ENCODE measurements around the gene IGFBP3. TPM values are rescaled to one million over a fixed set of nuclear protein-coding genes. Genes with fewer than 3 reads are reported as not detected.

IGFBP3 gene
- total RNA-seq, 6 experiments from 2014 or later: 85.9 to 321 (median 183) TPM

DNA sequence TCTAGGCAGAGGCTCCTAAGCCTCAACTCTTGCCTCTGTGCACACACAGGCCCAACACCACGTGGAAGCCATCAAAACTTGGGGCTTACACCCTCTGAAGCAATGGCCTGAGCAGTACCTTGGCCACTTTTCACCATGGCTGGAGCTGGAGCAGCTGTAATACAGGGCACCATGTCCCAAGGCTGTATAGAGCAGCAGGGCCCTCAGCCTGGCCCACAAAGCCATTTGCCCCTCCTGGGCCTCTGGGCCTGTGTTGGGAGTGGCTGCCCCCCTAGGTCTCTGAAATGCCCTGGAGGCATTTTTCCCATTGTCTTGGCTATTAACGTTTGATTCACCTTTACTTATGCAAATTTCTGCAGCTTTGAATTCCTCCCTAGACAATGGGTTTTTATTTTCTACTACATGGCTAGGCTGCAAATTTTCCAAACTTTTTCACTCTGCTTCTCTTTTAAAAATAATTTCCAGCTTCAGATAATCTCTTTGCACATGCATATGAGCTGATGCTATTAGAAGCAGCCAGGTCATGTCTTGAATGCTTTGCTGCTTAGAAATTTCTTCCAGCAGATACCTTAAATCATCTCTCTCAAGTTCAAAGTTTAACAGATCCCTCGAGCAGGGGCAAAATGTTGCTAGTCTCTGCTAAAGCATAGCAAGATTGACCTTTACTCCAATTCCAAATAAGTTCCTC lies 42.5 kb downstream of the IGFBP3 start:
- ATAC-seq (no peak), DNase-seq (no peak)
- TF ChIP-seq, protein P1, sequence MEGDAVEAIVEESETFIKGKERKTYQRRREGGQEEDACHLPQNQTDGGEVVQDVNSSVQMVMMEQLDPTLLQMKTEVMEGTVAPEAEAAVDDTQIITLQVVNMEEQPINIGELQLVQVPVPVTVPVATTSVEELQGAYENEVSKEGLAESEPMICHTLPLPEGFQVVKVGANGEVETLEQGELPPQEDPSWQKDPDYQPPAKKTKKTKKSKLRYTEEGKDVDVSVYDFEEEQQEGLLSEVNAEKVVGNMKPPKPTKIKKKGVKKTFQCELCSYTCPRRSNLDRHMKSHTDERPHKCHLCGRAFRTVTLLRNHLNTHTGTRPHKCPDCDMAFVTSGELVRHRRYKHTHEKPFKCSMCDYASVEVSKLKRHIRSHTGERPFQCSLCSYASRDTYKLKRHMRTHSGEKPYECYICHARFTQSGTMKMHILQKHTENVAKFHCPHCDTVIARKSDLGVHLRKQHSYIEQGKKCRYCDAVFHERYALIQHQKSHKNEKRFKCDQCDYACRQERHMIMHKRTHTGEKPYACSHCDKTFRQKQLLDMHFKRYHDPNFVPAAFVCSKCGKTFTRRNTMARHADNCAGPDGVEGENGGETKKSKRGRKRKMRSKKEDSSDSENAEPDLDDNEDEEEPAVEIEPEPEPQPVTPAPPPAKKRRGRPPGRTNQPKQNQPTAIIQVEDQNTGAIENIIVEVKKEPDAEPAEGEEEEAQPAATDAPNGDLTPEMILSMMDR (IDR thresholded peaks at IDR 0.05): no peak
- no peak for TF ChIP-seq POLR2A (IDR thresholded peaks at IDR 0.05)
- H3K9me3 ChIP-seq: no peaks in the 10 kb centered on the region
- WGBS (ENCODE audit: insufficient coverage, low coverage, low lambda C conversion rate, missing lambda C conversion rate): 25% methylated on average over 3 of the region's 3 CpGs
- intact Hi-C loops (cut with DNase I): no loop called here
- H3K27ac ChIP-seq: no peak overlapping the region
- H3K27me3 ChIP-seq: no peaks in the 10 kb centered on the region
- H3K4me3 ChIP-seq: no peak overlapping the region
- H3K4me1 ChIP-seq: peaks cover 0 to 29% (median 11%) of the 10 kb centered on the region in 4 donors
- H3K36me3 ChIP-seq: no peaks in the 10 kb centered on the region

DNA sequence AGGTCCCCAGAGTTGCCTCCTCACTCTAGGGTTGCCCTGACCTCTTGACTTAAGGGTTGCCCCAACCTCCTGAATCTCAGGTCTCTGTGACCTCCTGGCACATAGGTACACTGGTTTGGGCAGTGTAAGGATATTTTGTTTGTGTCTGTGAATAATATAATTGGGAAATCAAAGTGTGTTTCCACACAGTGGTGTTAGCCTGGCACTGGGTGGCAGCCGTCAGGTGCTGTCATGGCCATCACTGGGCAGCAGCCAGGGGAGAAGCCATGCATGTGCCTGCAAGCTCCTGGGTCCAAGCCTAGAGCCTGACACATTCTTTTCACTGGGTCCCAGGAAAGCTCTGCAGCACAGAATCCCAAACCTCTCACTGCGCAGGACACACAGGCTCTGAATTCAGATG lies 44.6 kb downstream of the IGFBP3 start:
- Histone ChIP-seq H3K27ac (peak overlapping the region in 2 of 3 donors; percentile 14 to 71), H3K4me3 (no peak overlapping the region), H3K9me3 (no peaks in the 10 kb centered on the region), H3K4me1 (peaks cover 0 to 20% (median 5%) of the 10 kb centered on the region in 4 donors), H3K27me3 (no peaks in the 10 kb centered on the region), H3K36me3 (no peaks in the 10 kb centered on the region)
- TF ChIP-seq, protein P1 (IDR thresholded peaks at IDR 0.05): no peak
- no peak for TF ChIP-seq POLR2A (IDR thresholded peaks at IDR 0.05)
- intact Hi-C loops (cut with DNase I): no loop called here
- no CpG with 5 or more reads among the region's 2 CpGs for WGBS (ENCODE audit: insufficient coverage, low coverage, low lambda C conversion rate, missing lambda C conversion rate)
- DNase-seq: peak in 2 of 3 donors; percentile 76 to 83
- peak; percentile 38 to 56 (median 48) for ATAC-seq

DNA sequence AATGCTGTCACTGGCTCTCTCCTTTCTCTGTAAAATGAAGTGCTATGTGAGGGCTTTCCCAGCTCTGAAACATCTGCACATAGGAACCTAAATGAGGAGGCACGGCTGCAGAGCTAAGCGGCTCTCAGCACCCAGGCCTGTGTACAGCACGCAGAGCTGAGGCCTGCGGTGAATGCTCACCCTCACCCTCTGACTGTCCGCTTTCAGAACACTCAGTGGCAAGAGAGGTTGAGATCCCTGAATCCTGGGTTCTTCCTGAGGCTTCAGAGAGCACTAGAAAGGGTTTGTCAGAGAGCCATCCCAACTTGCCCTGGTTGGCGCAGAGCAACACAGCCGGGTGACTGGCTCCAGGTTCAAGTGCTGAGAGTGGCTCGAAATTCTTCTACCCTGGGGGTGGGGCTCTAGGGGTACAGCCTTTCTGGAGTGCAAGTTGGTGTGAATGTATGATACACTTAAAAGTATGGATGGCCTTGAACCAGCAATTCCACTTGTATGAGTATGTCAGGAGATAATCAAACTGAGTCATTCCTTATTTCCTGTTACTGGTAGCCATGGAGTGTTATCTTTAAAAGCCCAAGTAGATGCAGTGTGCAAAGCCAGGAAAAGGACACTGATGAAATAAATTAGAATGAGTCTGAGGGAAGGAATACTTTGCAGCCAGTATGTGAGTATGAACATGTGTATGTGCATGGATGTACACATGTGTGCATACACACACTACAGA lies 46.5 kb downstream of the IGFBP3 start:
- WGBS (ENCODE audit: insufficient coverage, low coverage, low lambda C conversion rate, missing lambda C conversion rate): 92% methylated on average over 3 of the region's 8 CpGs

DNA sequence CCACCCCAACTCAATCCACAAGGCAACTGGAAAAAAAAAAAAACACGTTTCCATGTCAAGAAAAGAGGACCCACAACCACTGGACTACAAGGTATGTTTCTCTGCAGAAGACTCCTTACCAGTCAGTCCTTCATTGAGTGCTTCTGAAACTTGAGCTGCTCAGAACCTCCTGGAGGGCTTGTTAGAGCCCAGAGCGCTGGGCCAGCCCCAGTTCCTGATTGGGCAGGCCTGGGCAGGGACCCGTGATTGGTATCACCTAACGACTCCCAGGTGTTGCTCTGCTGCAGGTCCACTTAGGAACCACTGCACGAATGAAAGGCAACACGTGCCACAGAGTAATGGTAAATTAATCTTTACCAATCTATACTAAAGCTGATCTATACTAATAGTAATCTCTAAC lies 47.7 kb downstream of the IGFBP3 start:
- no peak overlapping the region for H3K4me3 ChIP-seq
- H3K36me3 ChIP-seq: no peaks in the 10 kb centered on the region
- DNase-seq (no peak), ATAC-seq (no peak)
- intact Hi-C loops (cut with DNase I): no loop called here
- WGBS (ENCODE audit: insufficient coverage, low coverage, low lambda C conversion rate, missing lambda C conversion rate): 98% methylated on average over 4 of the region's 6 CpGs
- no peaks in the 10 kb centered on the region for H3K27me3 ChIP-seq
- no peaks in the 10 kb centered on the region for H3K9me3 ChIP-seq
- no peak overlapping the region for H3K27ac ChIP-seq
- TF ChIP-seq POLR2A (IDR thresholded peaks at IDR 0.05): no peak
- TF ChIP-seq, protein P1 (IDR thresholded peaks at IDR 0.05): no peak
- H3K4me1 ChIP-seq: no peaks in the 10 kb centered on the region

More for the DNA sequence above, 46.5 kb downstream of the IGFBP3 start:
- Histone ChIP-seq H3K27ac (peak overlapping the region in 1 of 3 donors; percentile 18), H3K4me3 (no peak overlapping the region), H3K4me1 (peaks cover 0 to under 1% (median 0%) of the 10 kb centered on the region in 4 donors), H3K36me3 (no peaks in the 10 kb centered on the region), H3K9me3 (no peaks in the 10 kb centered on the region), H3K27me3 (no peaks in the 10 kb centered on the region)
- ATAC-seq (peak in 1 of 4 donors; percentile 36), DNase-seq (no peak)
- intact Hi-C loops (cut with DNase I): no loop called here
- TF ChIP-seq, protein P1 (IDR thresholded peaks at IDR 0.05): no peak
- TF ChIP-seq POLR2A (IDR thresholded peaks at IDR 0.05): no peak

Data from right lobe of liver (tissue), 6 donors.